Measurements from ENCODE around the gene DAPK2.

DAPK2 gene

DNA sequence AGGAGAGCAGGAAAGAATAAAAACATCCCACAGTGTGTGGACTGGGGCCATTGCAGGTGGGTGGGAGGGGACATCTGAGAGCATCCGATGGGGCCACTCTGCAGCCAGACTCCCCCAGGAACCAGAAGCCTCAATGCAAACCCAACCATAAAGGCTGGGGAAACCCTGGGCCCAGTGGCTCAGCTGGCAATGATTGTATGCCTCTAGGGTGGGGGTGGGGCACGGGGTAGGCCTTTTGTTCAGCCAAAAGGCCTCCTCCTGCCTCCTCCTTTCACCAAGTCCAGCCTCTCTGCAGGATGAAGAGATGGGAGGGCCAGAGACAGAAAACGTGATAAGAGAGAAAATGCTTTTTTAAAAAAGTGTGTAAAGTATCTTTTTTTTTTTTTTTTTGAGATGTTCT, 167.1 kb downstream of the DAPK2 start:
- in situ Hi-C loops (cut with MboI; ENCODE audit: low sequenced_read_pairs) = no loop called here

DNA sequence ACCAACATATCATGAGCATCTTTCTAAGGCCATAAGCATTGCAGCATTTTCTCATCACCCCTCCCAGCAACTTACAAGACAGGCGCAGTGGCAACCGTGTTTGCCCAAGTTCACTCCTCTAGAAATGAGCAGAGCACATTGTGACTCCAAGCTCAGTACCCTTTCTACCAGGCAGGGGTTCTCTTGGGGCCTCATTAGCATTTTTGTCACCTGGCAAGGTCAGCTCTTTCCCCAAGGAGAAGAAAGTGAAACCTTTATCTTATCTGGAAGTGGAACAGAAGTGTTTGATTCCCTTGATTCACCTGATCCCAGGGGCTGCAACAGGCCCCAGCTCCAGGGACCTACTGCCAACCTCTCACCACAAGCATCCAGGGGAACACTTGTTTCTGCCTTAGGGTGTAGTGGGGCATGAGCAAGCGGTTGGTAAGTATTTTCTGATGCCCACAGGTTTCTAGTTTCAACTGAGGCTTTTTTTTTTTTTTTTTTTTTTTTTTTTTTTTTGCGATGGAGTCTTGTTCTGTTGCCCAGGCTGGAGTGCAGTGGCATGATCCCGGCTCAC, 168.5 kb downstream of the DAPK2 start:
- in situ Hi-C loops (cut with MboI; ENCODE audit: low sequenced_read_pairs) = no loop called here

DNA sequence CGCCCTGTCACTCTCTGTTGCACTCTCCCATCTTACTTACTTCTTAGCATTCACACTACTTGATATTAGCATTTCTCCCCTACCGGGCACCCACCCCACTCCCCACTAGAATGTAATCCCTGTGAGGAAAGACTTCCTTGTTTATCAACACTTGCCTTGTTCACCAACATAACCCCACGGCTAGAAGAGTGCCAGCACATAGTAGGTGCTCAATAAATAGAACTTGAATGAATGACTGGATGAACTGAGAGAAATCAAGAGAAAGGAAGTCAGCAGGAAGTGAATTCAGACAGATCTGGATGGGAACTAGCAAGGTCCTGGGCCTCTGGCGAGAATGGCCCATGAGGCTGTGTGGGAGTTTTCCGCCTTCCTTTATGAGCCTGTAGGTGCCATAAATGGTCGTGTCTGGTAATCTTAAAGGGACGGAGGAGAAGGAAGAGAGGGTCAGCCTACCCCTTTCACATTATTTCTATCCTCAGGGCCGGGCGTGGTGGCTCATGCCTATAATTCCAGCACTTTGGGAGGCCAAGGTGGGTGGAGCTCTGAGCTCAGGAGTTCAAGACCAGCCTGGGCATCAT, 170.1 kb downstream of the DAPK2 start:
- in situ Hi-C loops (cut with MboI; ENCODE audit: low sequenced_read_pairs) = no loop called here

DNA sequence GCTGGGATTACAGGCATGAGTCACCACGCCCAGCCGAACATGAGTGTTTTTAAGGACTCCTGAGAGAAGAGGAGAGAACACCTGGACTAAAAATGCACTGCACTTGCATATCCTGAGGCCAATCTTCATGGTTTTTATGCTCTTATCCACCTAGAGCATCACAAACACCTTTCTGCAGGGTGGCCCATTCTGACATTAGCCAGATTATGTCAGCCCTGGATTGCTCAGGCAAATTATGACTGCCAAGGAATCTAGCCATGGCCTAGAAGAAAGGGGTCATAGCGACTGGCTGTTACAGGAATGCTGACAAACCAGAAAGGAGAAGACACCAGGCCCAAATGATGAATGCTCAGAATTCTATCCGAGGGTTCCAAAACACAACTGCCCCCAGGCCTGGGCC, 171.7 kb downstream of the DAPK2 start:
- in situ Hi-C loops (cut with MboI; ENCODE audit: low sequenced_read_pairs) = no loop called here

DNA sequence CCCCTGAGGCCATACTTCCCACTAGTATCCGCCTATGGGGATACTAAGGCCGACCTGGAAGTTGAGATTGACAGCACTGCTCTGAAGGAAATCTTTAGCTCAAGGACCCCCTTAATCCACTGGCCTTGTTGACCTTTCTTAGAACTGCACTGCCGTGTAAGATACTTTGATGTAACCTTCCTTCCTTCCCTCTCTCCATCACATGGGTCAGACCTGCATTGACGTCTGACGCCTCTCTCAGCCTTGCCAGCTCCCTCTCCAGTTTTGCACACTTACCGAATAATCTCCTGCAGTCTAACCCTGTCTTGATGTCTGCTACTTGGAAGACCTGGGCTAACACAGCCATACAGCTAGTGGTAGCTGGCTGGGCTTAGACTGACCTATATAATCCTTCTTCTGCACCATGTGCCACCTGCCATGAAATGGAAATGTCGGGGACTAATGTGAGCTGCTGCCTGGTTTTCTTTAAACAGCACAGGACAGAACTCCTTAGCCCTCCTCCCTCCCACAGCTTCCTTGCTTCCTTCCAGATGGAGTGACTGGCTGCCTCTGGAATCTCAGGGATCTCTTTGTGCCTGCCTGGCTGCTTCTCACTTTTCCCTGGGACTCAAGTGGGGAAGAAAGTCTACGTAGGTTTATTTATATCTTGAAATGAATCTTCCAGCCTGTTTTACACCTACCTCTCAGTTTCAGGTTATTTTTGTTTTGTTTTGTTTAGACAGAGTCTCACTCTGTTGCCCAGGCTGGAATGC, 173.3 kb downstream of the DAPK2 start:
- in situ Hi-C loops (cut with MboI; ENCODE audit: low sequenced_read_pairs) = no loop called here

DNA sequence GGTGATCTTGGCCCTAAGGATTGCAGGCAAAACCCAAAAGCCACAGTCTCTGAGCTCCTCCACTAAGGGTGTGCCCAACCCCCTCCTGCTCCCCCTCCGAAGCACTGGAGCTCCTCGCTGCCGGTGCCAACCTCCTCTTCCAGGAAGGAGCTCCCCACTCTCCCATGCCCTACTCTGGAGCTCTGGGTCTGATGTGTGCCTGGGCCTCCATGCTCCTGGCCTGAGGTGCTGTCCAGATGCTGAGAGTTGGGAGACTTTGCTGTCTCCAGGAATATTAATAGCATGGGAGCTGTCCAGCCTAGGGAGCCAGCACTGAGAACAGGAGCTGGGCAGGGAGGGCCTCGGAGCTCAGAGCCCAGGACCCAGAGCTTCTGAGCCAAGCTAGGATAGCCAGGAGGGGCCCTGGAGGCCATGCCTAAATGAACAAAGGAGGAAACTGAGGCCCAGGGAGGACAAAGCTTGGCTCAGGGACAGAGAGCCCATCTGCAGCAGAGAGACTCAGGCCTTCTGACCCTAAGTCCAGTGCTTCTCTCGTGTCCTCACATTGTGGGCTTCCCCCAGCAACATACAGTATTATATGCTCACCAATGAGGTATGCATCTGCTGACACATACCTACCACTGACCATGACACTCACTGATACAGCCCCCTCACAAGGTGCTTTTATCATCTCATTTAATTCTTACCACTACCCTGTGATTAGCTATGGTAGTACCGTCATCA, 175.6 kb downstream of the DAPK2 start:
- in situ Hi-C loops (cut with MboI; ENCODE audit: low sequenced_read_pairs) = no loop called here

DNA sequence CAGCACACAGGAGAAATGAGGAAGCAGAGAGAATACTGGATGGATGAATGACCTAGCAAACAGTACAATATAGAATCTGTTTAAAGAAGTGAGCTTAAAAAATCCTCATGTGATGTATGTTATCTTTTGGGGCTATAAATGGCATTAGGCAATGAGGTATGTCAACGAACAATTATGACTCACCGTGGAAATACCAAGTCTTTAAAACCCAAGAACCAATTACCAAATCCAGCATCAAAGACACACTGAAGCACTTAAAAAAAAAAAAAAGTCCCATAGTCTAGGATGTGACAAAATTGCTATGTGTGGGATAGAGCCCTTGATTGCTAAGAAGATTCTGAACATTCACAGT, 176.3 kb downstream of the DAPK2 start:
- in situ Hi-C loops (cut with MboI; ENCODE audit: low sequenced_read_pairs) = no loop called here

DNA sequence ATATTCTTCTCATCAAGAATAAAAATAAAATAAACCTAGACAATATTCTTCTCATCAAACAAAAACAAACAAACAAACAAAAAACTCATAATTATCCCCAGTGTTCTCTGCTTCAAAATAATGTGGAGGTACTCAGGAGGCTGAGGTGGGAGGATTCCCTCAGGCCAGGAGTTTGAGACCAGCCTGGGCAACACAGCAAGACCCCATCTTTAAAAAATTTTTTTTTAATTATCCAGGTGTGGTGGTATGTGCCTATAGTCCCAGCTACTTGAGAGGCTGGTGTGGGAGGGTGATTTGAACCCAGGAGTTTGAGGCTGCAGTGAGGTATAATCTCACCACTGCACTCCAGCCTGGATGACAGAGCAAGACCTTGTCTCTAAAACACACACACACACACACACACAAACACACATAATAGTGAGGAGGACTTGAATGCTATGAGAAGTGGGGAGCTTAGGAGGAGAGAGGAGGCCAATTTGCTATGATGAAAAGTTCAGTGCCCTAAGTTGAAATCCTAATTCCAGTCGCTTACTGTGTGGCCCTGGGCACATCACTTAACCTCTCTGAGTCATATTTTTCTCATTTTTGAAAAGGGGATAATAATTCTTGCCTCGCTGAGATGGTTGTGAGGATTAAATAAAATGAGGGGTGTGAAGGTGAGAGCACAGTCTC, 176.8 kb downstream of the DAPK2 start:
- in situ Hi-C loops (cut with MboI; ENCODE audit: low sequenced_read_pairs) = no loop called here

DNA sequence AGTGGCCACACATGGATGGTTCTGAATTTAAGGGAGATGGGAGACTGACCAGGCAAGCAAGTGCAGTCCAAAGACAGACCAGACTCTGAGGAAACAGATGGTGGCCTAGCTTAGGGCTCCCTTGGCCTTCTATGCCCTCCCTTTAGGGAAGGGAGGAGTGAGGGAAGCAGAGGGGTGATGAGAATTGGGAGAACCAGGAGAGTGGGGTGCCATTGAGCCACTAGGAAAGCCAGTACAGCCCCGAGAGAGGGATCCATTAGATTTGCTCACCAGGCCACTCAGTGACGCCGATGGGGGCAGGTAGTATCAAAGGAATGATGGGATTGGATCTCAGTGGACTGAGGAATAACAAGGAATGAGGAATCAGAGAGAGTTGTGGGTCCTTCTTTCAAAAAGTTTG, 182.1 kb downstream of the DAPK2 start:
- in situ Hi-C loops (cut with MboI; ENCODE audit: low sequenced_read_pairs) = no loop called here

DNA sequence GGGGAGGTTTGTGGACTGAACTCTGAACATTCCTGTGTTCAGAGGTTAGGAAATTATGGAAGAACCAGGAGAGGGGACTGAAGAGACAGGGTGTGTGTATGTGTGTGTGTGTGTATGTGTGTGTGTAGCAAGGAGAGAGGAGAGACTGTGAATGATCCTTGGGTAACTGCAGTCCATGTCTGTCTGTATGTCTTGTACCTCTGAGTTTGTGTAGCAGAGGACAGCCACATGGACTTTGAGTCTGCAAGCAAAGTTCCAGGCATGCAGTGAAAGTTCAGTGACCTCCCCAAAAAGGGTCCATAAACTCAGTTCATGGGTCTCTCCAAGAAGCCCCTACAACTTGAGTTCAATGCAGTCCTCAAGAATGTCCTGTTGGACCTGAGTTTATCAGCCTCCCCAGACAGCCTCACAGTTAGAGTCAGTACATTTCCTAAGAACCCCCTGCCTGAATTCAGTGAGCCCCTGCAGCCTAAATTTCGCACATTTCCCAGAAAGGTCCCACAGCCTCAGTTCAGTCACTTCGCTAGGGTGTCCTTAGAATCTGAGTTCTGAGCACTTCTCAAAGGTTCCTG, 184.3 kb downstream of the DAPK2 start:
- in situ Hi-C loops (cut with MboI; ENCODE audit: low sequenced_read_pairs) = no loop called here

DNA sequence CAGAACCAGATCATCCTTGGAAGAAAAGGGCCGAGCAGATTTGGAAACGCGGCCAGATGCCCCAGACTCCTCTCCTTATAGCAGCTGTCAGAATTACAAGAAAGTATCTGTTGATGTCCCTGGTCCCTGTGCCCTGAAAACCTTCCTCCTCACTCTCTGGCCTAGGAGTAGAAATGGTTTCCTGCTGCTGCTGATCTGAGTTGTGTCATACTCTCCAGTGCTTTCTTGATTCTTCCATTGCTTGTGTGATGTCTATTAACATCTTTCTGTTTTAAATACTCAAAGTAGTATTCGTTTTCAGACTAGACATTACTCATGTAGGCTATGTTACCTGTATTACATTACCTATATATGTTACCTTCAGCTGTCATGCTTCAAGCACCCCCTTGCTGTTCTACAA, 185.7 kb downstream of the DAPK2 start:
- in situ Hi-C loops (cut with MboI; ENCODE audit: low sequenced_read_pairs) = no loop called here

DNA sequence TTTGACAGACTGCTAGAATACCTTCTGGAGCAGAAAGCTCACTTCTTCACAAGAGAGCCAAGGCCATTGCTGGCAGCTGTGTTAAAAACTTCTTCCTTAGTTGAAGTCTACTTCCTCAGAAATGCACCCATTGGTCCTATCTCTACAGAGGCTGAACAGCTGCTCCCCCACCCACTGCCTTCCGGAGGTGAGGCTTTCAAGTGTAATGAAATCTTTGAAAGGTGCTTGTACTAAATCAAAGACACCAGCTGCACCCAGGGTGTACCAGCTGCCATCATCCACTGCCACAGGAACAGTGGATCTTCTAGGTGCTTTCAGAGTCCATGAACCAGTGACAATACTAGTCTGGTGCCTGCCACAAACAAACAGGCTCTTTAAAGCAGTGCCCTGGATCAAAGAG, 186.1 kb downstream of the DAPK2 start:
- in situ Hi-C loops (cut with MboI; ENCODE audit: low sequenced_read_pairs) = no loop called here

DNA sequence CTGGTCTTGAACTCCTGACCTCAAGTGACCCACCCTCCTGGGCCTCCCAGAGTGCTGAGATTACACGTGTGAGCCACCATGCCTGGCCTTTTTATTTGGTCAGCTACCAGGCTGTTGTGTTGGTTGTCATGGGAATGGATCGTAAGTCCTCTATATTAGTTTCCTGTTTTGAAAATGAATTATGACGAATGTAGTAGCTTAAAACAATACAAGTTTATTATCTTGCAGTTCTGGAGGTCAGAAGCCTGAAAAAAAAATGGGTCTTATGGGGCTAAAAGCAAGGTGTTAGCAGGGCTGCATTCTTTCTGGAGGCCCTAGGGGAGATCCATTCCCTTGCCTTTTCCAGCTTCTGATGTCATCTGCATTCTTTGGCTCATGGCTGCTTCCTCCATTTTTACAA, 187.4 kb downstream of the DAPK2 start:
- in situ Hi-C loops (cut with MboI; ENCODE audit: low sequenced_read_pairs) = no loop called here

DNA sequence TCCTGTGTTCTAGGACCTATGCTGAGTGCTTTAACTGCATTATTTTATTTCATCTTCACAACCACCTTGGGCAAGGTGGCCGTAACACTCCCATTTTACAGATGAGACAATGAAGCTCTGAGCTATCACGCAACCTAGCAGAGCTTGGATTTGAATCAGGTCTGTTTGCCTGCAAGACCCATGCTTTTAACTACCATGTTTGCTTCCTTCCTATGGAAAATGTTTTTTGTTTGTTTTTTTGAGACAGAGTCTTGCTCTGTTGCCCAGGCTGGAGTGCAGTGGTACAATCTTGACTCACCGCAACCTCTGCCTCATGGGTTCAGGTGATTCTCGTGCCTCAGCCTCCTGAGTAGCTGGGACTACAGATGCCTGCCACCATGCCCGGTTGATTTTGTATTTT, 187.8 kb downstream of the DAPK2 start:
- in situ Hi-C loops (cut with MboI; ENCODE audit: low sequenced_read_pairs) = no loop called here

DNA sequence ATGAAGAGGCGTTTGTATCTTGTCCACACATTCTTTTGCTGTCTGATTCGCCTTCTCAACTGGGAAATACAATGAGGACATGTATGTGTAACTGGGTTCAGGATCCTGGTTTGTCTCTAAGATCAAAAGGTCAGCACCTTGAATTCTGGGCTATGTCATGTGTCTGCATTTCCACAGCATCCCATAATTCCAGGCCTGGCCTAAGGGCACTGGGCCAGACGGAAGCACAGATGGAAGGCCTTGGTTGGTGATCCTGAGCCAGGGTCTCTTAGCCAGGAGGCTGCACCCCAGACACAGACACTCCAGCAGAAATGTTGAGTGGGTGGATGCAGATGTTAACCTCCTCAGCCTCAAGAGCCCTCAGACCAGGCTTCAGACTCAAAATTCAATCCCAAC, 188.8 kb downstream of the DAPK2 start:
- in situ Hi-C loops (cut with MboI; ENCODE audit: low sequenced_read_pairs) = no loop called here
